Measurements from ENCODE around the gene BIRC2.
A peak's percentile ranks its signal among the peaks of the same experiment; 100 is the strongest.

BIRC2 gene

GRCh38 chr11:102347462-102348370 is 702 bp downstream of the BIRC2 start:
- H4K8ac ChIP-seq (ENCODE audit: low read depth, low read length) = no peak overlapping the region
- H2BK5ac ChIP-seq (ENCODE audit: low read length) = no peak overlapping the region
- H3K18ac ChIP-seq (ENCODE audit: low read length) = peak overlapping the region; percentile 96
- H3K36me3 ChIP-seq (replicated peaks in 1 of 2; ENCODE audit: control insufficient read depth in 2 of 2, insufficient read depth in 2 of 2, low read length in 2 of 2) = peaks cover 0 to 19% of the 10 kb centered on the region in 2 donors
- no peak overlapping the region for H2BK120ac ChIP-seq (ENCODE audit: low read depth, low read length)
- H3K4me3 ChIP-seq (ENCODE audit: low read length in 2 of 2) = peak overlapping the region; percentile 61 to 81
- peaks cover 0 to 26% of the 10 kb centered on the region in 2 donors for H3K4me1 ChIP-seq (ENCODE audit: control insufficient read depth in 2 of 2, insufficient read depth in 1 of 2, low read depth in 1 of 2, low read length in 2 of 2)
- H3K14ac ChIP-seq (ENCODE audit: low read length) = no peak overlapping the region
- H2BK15ac ChIP-seq (ENCODE audit: low read length) = no peak overlapping the region
- H3K4ac ChIP-seq (ENCODE audit: low read length) = no peak overlapping the region
- H4K91ac ChIP-seq (ENCODE audit: low read depth, low read length, poor library complexity) = no peak overlapping the region
- no peak overlapping the region for H2BK12ac ChIP-seq (ENCODE audit: low read length)
- DNase-seq (ENCODE audit: low spot score) = peak; percentile 2
- H3K27ac ChIP-seq (replicated peaks; ENCODE audit: low read length) = peak overlapping the region; percentile 80
- H2AK5ac ChIP-seq (ENCODE audit: low read depth, low read length) = no peak overlapping the region
- H3K79me1 ChIP-seq (ENCODE audit: low read depth, low read length) = no peaks in the 10 kb centered on the region
- peak overlapping the region; percentile 65 for H3K23ac ChIP-seq (ENCODE audit: low read depth, low read length, poor library complexity)
- peak overlapping the region; percentile 96 for H2AFZ ChIP-seq (ENCODE audit: low read length)
- H3K9me3 ChIP-seq (replicated peaks in 1 of 2; ENCODE audit: control insufficient read depth in 2 of 2, insufficient read depth in 1 of 2, low read depth in 1 of 2, low read length in 2 of 2) = peaks cover 0 to 3% of the 10 kb centered on the region in 2 donors
- H3K27me3 ChIP-seq (ENCODE audit: control insufficient read depth in 3 of 3, insufficient read depth in 3 of 3, low read depth in 1 of 3, low read length in 3 of 3) = no peaks in the 10 kb centered on the region
- H3K9ac ChIP-seq (ENCODE audit: low read depth, low read length, poor library complexity) = peak overlapping the region; percentile 77
- H3K4me2 ChIP-seq (ENCODE audit: insufficient read depth, low read length, poor library complexity, severe bottlenecking) = peak overlapping the region; percentile 78
- WGBS, 2 donors (ENCODE audit: extremely low coverage in 2 of 2, insufficient read length in 2 of 2, insufficient replicate concordance in 1 of 2) = no CpG with 5 or more reads among the region's 33 CpGs

DNA sequence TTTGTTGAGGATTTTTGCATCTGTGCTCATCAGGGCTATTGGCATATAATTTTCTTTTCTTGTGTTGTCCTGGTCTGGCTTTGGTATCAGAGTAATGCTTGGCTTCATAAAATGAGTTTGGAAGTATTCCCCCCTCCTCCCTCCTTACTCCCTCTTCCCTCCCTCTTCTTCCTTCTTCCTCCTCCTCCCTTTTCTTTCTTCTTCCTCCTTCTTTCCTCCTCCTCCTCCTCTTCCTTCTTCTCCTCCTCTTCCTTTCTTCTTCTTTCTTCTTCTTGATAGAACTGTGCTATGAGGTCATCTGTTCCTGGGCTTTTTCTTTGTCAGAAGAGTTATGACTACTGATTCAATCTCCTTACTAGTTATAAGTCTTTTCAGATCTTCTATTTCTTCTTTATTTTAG is 10.1 kb downstream of the BIRC2 start:
- DNase-seq (ENCODE audit: low spot score) = no peak
- H3K4me3 ChIP-seq (ENCODE audit: low read length in 2 of 2) = no peak overlapping the region
- H2BK12ac ChIP-seq (ENCODE audit: low read length) = no peak overlapping the region

GRCh38 chr11:102359372-102359771 is 12.4 kb downstream of the BIRC2 start:
- Histone ChIP-seq H4K8ac (ENCODE audit: low read depth, low read length) (no peak overlapping the region), H2AFZ (ENCODE audit: low read length) (no peak overlapping the region), H3K4me3 (ENCODE audit: low read length in 2 of 2) (no peak overlapping the region), H3K79me1 (ENCODE audit: low read depth, low read length) (no peaks in the 10 kb centered on the region), H3K23ac (ENCODE audit: low read depth, low read length, poor library complexity) (no peak overlapping the region), H3K9me3 (replicated peaks in 1 of 2; ENCODE audit: control insufficient read depth in 2 of 2, insufficient read depth in 1 of 2, low read depth in 1 of 2, low read length in 2 of 2) (peaks cover 0 to 40% of the 10 kb centered on the region in 2 donors), H3K14ac (ENCODE audit: low read length) (no peak overlapping the region), H3K27me3 (ENCODE audit: control insufficient read depth in 3 of 3, insufficient read depth in 3 of 3, low read depth in 1 of 3, low read length in 3 of 3) (no peaks in the 10 kb centered on the region), H3K27ac (replicated peaks; ENCODE audit: low read length) (no peak overlapping the region), H2BK12ac (ENCODE audit: low read length) (no peak overlapping the region), H4K91ac (ENCODE audit: low read depth, low read length, poor library complexity) (no peak overlapping the region), H3K4ac (ENCODE audit: low read length) (no peak overlapping the region), H3K4me2 (ENCODE audit: insufficient read depth, low read length, poor library complexity, severe bottlenecking) (no peak overlapping the region), H2AK5ac (ENCODE audit: low read depth, low read length) (no peak overlapping the region), H2BK120ac (ENCODE audit: low read depth, low read length) (no peak overlapping the region), H2BK15ac (ENCODE audit: low read length) (no peak overlapping the region), H3K9ac (ENCODE audit: low read depth, low read length, poor library complexity) (no peak overlapping the region), H2BK5ac (ENCODE audit: low read length) (no peak overlapping the region), H3K4me1 (ENCODE audit: control insufficient read depth in 2 of 2, insufficient read depth in 1 of 2, low read depth in 1 of 2, low read length in 2 of 2) (no peaks in the 10 kb centered on the region), H3K18ac (ENCODE audit: low read length) (no peak overlapping the region), H3K36me3 (replicated peaks in 1 of 2; ENCODE audit: control insufficient read depth in 2 of 2, insufficient read depth in 2 of 2, low read length in 2 of 2) (peaks cover 0 to 85% of the 10 kb centered on the region in 2 donors)
- no CpG with 5 or more reads among the region's 3 CpGs for WGBS, 2 donors (ENCODE audit: extremely low coverage in 2 of 2, insufficient read length in 2 of 2, insufficient replicate concordance in 1 of 2)
- DNase-seq (ENCODE audit: low spot score) = no peak

More for the DNA sequence above, 10.1 kb downstream of the BIRC2 start:
- peaks cover 0 to 46% of the 10 kb centered on the region in 2 donors for H3K9me3 ChIP-seq (replicated peaks in 1 of 2; ENCODE audit: control insufficient read depth in 2 of 2, insufficient read depth in 1 of 2, low read depth in 1 of 2, low read length in 2 of 2)
- H4K91ac ChIP-seq (ENCODE audit: low read depth, low read length, poor library complexity) = no peak overlapping the region
- no peak overlapping the region for H3K9ac ChIP-seq (ENCODE audit: low read depth, low read length, poor library complexity)
- no peak overlapping the region for H2BK5ac ChIP-seq (ENCODE audit: low read length)
- no peak overlapping the region for H3K23ac ChIP-seq (ENCODE audit: low read depth, low read length, poor library complexity)
- no peak overlapping the region for H3K18ac ChIP-seq (ENCODE audit: low read length)
- no peaks in the 10 kb centered on the region for H3K4me1 ChIP-seq (ENCODE audit: control insufficient read depth in 2 of 2, insufficient read depth in 1 of 2, low read depth in 1 of 2, low read length in 2 of 2)
- H3K79me1 ChIP-seq (ENCODE audit: low read depth, low read length) = no peaks in the 10 kb centered on the region
- H3K27me3 ChIP-seq (ENCODE audit: control insufficient read depth in 3 of 3, insufficient read depth in 3 of 3, low read depth in 1 of 3, low read length in 3 of 3) = no peaks in the 10 kb centered on the region
- H3K27ac ChIP-seq (replicated peaks; ENCODE audit: low read length) = no peak overlapping the region
- no peak overlapping the region for H2AFZ ChIP-seq (ENCODE audit: low read length)
- H3K4me2 ChIP-seq (ENCODE audit: insufficient read depth, low read length, poor library complexity, severe bottlenecking) = no peak overlapping the region
- H3K14ac ChIP-seq (ENCODE audit: low read length) = no peak overlapping the region
- no peak overlapping the region for H3K4ac ChIP-seq (ENCODE audit: low read length)
- no peak overlapping the region for H2AK5ac ChIP-seq (ENCODE audit: low read depth, low read length)
- H2BK120ac ChIP-seq (ENCODE audit: low read depth, low read length) = no peak overlapping the region
- H4K8ac ChIP-seq (ENCODE audit: low read depth, low read length) = no peak overlapping the region
- no peak overlapping the region for H2BK15ac ChIP-seq (ENCODE audit: low read length)
- peaks cover 0 to 82% of the 10 kb centered on the region in 2 donors for H3K36me3 ChIP-seq (replicated peaks in 1 of 2; ENCODE audit: control insufficient read depth in 2 of 2, insufficient read depth in 2 of 2, low read length in 2 of 2)

DNA sequence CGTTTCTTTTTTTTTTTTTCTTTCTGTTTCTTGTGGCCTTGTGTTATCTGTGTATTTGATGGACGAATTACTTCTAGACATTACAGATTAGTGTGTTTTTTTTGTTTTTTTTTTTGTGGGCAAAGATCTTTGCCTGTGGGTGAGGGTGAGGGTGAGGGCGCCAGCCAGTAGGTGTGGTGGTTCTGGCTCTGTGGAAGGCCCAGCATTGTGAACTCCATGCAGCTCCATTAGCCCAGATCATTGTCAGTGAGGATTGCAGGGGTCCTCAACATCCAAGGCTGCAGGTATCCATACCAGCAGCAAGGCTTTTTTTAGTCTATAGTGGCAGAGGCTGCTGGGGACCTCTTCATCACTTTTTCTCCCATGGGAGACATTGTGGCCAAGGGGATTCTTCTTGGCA is 13.7 kb downstream of the BIRC2 start:
- H4K91ac ChIP-seq (ENCODE audit: low read depth, low read length, poor library complexity) = no peak overlapping the region
- no peaks in the 10 kb centered on the region for H3K27me3 ChIP-seq (ENCODE audit: control insufficient read depth in 3 of 3, insufficient read depth in 3 of 3, low read depth in 1 of 3, low read length in 3 of 3)
- no peak overlapping the region for H3K4ac ChIP-seq (ENCODE audit: low read length)
- H3K18ac ChIP-seq (ENCODE audit: low read length) = no peak overlapping the region
- no peak overlapping the region for H3K14ac ChIP-seq (ENCODE audit: low read length)
- H3K79me1 ChIP-seq (ENCODE audit: low read depth, low read length) = no peaks in the 10 kb centered on the region
- no peak overlapping the region for H2AFZ ChIP-seq (ENCODE audit: low read length)
- no peak overlapping the region for H3K9ac ChIP-seq (ENCODE audit: low read depth, low read length, poor library complexity)
- peaks cover 6 to 88% of the 10 kb centered on the region in 2 donors for H3K36me3 ChIP-seq (replicated peaks in 1 of 2; ENCODE audit: control insufficient read depth in 2 of 2, insufficient read depth in 2 of 2, low read length in 2 of 2)
- no peak overlapping the region for H2BK15ac ChIP-seq (ENCODE audit: low read length)
- no peak overlapping the region for H3K4me3 ChIP-seq (ENCODE audit: low read length in 2 of 2)
- H4K8ac ChIP-seq (ENCODE audit: low read depth, low read length) = no peak overlapping the region
- H3K23ac ChIP-seq (ENCODE audit: low read depth, low read length, poor library complexity) = no peak overlapping the region
- no peak overlapping the region for H2AK5ac ChIP-seq (ENCODE audit: low read depth, low read length)
- no peaks in the 10 kb centered on the region for H3K4me1 ChIP-seq (ENCODE audit: control insufficient read depth in 2 of 2, insufficient read depth in 1 of 2, low read depth in 1 of 2, low read length in 2 of 2)
- peaks cover 0 to 28% of the 10 kb centered on the region in 2 donors for H3K9me3 ChIP-seq (replicated peaks in 1 of 2; ENCODE audit: control insufficient read depth in 2 of 2, insufficient read depth in 1 of 2, low read depth in 1 of 2, low read length in 2 of 2)
- H3K27ac ChIP-seq (replicated peaks; ENCODE audit: low read length) = no peak overlapping the region
- no peak overlapping the region for H3K4me2 ChIP-seq (ENCODE audit: insufficient read depth, low read length, poor library complexity, severe bottlenecking)
- no peak overlapping the region for H2BK5ac ChIP-seq (ENCODE audit: low read length)
- no peak for DNase-seq (ENCODE audit: low spot score)
- no CpG with 5 or more reads among the region's 3 CpGs for WGBS, 2 donors (ENCODE audit: extremely low coverage in 2 of 2, insufficient read length in 2 of 2, insufficient replicate concordance in 1 of 2)
- no peak overlapping the region for H2BK120ac ChIP-seq (ENCODE audit: low read depth, low read length)
- no peak overlapping the region for H2BK12ac ChIP-seq (ENCODE audit: low read length)

All from neuronal stem cell (in vitro differentiated cells).